HepG2 (cell line): ENCODE measurements around the gene RHEBL1. TPM values are rescaled to one million over a fixed set of nuclear protein-coding genes. Genes with fewer than 3 reads are reported as not detected.

ENCODE experiments used
- ATAC-seq: fragments of 200-7000 bp; cut with Tn5 transposase; 3 replicates; pipeline ENCODE4 v1.9.1; 2020; ENCODE audit warnings: mild to moderate bottlenecking, moderate library complexity
- BruUV-seq: library from RNA; stranded (reverse); fragments of 400-500 nt; replicated peaks from 2 replicates; lab custom pipeline; 2021; lab: Mats Ljungman, UMichigan
- CTCF ChIA-PET: fragments of 300-600 bp; formaldehyde crosslinking; extraction: SDS; loops from one replicate; lab custom pipeline; 2021; ENCODE audit warnings: low total read pairs, inconsistent platforms, low intra/inter-chr PET ratio; lab: Yijun Ruan, JAX
- POLR2A ChIA-PET: fragments of 350-600 bp; sonication (Branson Sonifier 250); formaldehyde crosslinking; loops from one replicate; lab custom pipeline; 2020; ENCODE audit warnings: antibody characterized with exemption, inconsistent platforms; lab: Yijun Ruan, JAX
- DNase-seq: peaks from one replicate; pipeline ENCODE4 v3.0.0-alpha.2; 2015; ENCODE audit warnings: low spot score
- FAIRE-seq: peaks from 3 replicates; lab custom pipeline; 2011; peaks lifted over from hg19 to GRCh38; lab: Jason Lieb, UNC
- H2AFZ ChIP-seq: one replicate; pipeline ENCODE4 v1.6.1; 2011; ENCODE audit warnings: low read length, inconsistent platforms
- H3K27ac ChIP-seq: fragments of 300-600 bp; 3 replicates; pipeline ENCODE4 v1.8.0; 2011; ENCODE audit warnings: mixed run types, mild to moderate bottlenecking, mixed read lengths, low read length, inconsistent platforms; ENCODE audit not compliant: insufficient read depth; ENCODE audit errors: extremely low read length
- H3K27me3 ChIP-seq, 2 experiments: fragments of 200-600 bp in 1 of 2; 2 replicates in 1 of 2; 3 replicates in 1 of 2; pipeline versions ENCODE4 v1.6.0 to v1.8.0; 2011; ENCODE audit warnings: low read length in 2 of 2, mild to moderate bottlenecking in 2 of 2, moderate library complexity in 2 of 2, inconsistent platforms in 1 of 2; ENCODE audit not compliant: insufficient read depth in 2 of 2, control insufficient read depth in 1 of 2
- H3K36me3 ChIP-seq, 2 experiments: fragments of 200-600 bp in 1 of 2; replicated peaks in 1 of 2; 2 replicates in 1 of 2; 3 replicates in 1 of 2; pipeline versions ENCODE4 v1.5.1 to v1.8.0; 2011; ENCODE audit warnings: low read length in 2 of 2, inconsistent platforms in 1 of 2; ENCODE audit not compliant: insufficient read depth in 2 of 2, control insufficient read depth in 1 of 2
- H3K4me1 ChIP-seq: 2 replicates; pipeline ENCODE4 v1.5.1; 2012; ENCODE audit warnings: low read length, inconsistent platforms; ENCODE audit not compliant: insufficient read depth
- H3K4me2 ChIP-seq: 2 replicates; pipeline ENCODE4 v1.6.0; 2011; ENCODE audit warnings: low read depth, low read length, inconsistent platforms
- H3K4me3 ChIP-seq, 3 experiments: fragments of 200-600 bp in 1 of 3; sonication (generic), shearing (Covaris generic) in 1 of 3; replicated peaks in 1 of 3; 2 replicates each; pipeline ENCODE4 v1.5.1; 2011 to 2016; ENCODE audit warnings: low read length in 3 of 3, inconsistent platforms in 2 of 3, low read depth in 2 of 3, mild to moderate bottlenecking in 2 of 3, control low read depth in 1 of 3, mixed read lengths in 1 of 3; ENCODE audit not compliant: insufficient read depth in 1 of 3
- H3K79me2 ChIP-seq: one replicate; pipeline ENCODE4 v1.6.1; 2011; ENCODE audit warnings: low read length, inconsistent platforms; ENCODE audit not compliant: insufficient read depth
- H3K9ac ChIP-seq: 2 replicates; pipeline ENCODE4 v1.6.0; 2011; ENCODE audit warnings: mild to moderate bottlenecking, low read depth, low read length, inconsistent platforms; ENCODE audit not compliant: insufficient read depth
- H3K9me3 ChIP-seq: 2 replicates; pipeline ENCODE4 v1.5.1; 2012; ENCODE audit warnings: mild to moderate bottlenecking, low read length
- H4K20me1 ChIP-seq: 2 replicates; pipeline ENCODE4 v1.6.0; 2011; ENCODE audit warnings: inconsistent platforms, mild to moderate bottlenecking, low read length, moderate library complexity; ENCODE audit not compliant: insufficient read depth
- CEBPB ChIP-seq: IDR thresholded peaks from 2 replicates; pipeline ENCODE4 v1.6.1; 2011; ENCODE audit warnings: low read depth, low read length, improper control_type of control experiment, borderline replicate concordance
- FLYWCH1 ChIP-seq: sonication (generic); formaldehyde crosslinking; IDR thresholded peaks from 2 replicates; pipeline ENCODE4 v1.8.1; 2023; ENCODE audit warnings: mild to moderate bottlenecking, missing genetic modification reagents
- KIAA2018 ChIP-seq: sonication (generic); formaldehyde crosslinking; IDR thresholded peaks from 2 replicates; pipeline ENCODE4 v1.5.0; 2020; ENCODE audit warnings: mild to moderate bottlenecking, missing genetic modification reagents, borderline replicate concordance
- RAD21 ChIP-seq: fragments of 450-650 bp; formaldehyde crosslinking; IDR thresholded peaks from 2 replicates; pipeline ENCODE4 v1.5.0; 2020; ENCODE audit warnings: mild to moderate bottlenecking
- XRCC5 ChIP-seq: fragments of 200-400 bp; formaldehyde crosslinking; optimal IDR thresholded peaks from 2 replicates; pipeline ENCODE3; 2017; ENCODE audit warnings: mild to moderate bottlenecking, low read length
- WGBS: methylation state at CpG from one replicate; pipeline ENCODE4 v1.1.6; 2017; ENCODE audit warnings: low lambda C conversion rate; 5-methylcytosine and 5-hydroxymethylcytosine counted together
- in situ Hi-C: cut with HindIII; loops from 2 replicates; pipeline ENCODE4 v1.10.0; 2017; ENCODE audit warnings: low pct_unique_long_range_greater_than_20kb; ENCODE audit not compliant: extremely low pct_ligation_motif_present
- intact Hi-C: fragments of 100-400 bp; cut with micrococcal nuclease; formaldehyde crosslinking; loops from one replicate; pipeline ENCODE4 v1.10.0; 2022; ENCODE audit not compliant: unreplicated experiment
- polyA plus RNA-seq, 8 experiments: library from polyadenylated mRNA; depleted of rRNA in 3 of 8; stranded (reverse) in 7 of 8; unstranded in 1 of 8; fragments of >200 nt; fragmentation: Illumina TruSeq in 4 of 8; extraction: Trizol in 4 of 8; gene quantifications; 2 replicates each; pipeline versions ENCODE4 v1.2.1 to v1.2.3, GENCODE V29; 2011 to 2016; ENCODE audit warnings: low read depth in 4 of 8, missing spikeins in 1 of 8, mixed read lengths in 1 of 8; ENCODE audit not compliant: insufficient read depth in 1 of 8
- total RNA-seq, 5 experiments: library from RNA; depleted of rRNA; stranded (reverse); fragments of >200 nt; fragmentation: Illumina TruSeq; extraction: Trizol; gene quantifications; 2 replicates each; pipeline ENCODE4 v1.2.3, GENCODE V29; 2016; ENCODE audit warnings: low read depth in 1 of 5

Gene RHEBL1
- total and polyA plus RNA-seq, 2 of the 13 experiments (the other 11 are each of a cell fraction or from before 2014, with no cell fraction given) = 1.4 to 2.5 TPM

- no peak for TF ChIP-seq KIAA2018 (CRISPR knock-in tag)
- TF ChIP-seq XRCC5 = peak; percentile 47
- peak; percentile 50 for TF ChIP-seq RAD21
Measured at GRCh38 chr12:49098035-49098451, 28.3 kb upstream of the RHEBL1 start (continued).

GRCh38 chr12:49097381-49097780 is 27.6 kb upstream of the RHEBL1 start:
- Histone ChIP-seq H3K9ac (no peak overlapping the region), H3K27ac (no peak overlapping the region), H3K27me3 (peaks cover 5 to 26% of the 10 kb centered on the region in 2 experiments; a peak in 4 of 5 replicates), H3K9me3 (no peaks in the 10 kb centered on the region), H3K4me2 (no peak overlapping the region), H3K79me2 (no peaks in the 10 kb centered on the region), H2AFZ (no peak overlapping the region), H3K36me3 (peaks cover 5 to 28% of the 10 kb centered on the region in 2 experiments; a peak in 4 of 5 replicates), H3K4me3 (no peak overlapping the region), H4K20me1 (peaks cover 5% of the 10 kb centered on the region; the same call in 1 of the 2 replicates), H3K4me1 (peaks cover 17% of the 10 kb centered on the region)
- ATAC-seq (no peak), FAIRE-seq (no peak), DNase-seq (no peak)
- intact Hi-C loops = no loop called here
- in situ Hi-C loops = no loop called here
- ChIA-PET POLR2A (no interaction called here), CTCF (interaction anchor here (1.3 kb wide), 1 partner anchor 34 kb away, joined by 9 read pairs; no protein-coding TSS in a partner anchor)
- TF ChIP-seq CEBPB (peak; percentile 24; the same call in 1 of the 2 replicates), FLYWCH1 (no peak)
- BruUV-seq = no TSS peak
- WGBS = no CpG with 5 or more reads among the region's 3 CpGs
